ENCODE data around the gene PTDSS2. TPM values are rescaled to one million over a fixed set of nuclear protein-coding genes. Genes with fewer than 3 reads are reported as not detected.

Gene PTDSS2
- total and polyA plus RNA-seq, 2 of the 13 experiments (the other 11 are each of a cell fraction or from before 2014, with no cell fraction given), result 21.7 to 26.4 TPM

- TF ChIP-seq SMAD3 (CRISPR knock-in tag; IDR thresholded peaks at IDR 0.05) (no peak), HOXA5 (CRISPR knock-in tag; IDR thresholded peaks at IDR 0.05) (no peak), CENPX (CRISPR knock-in tag; IDR thresholded peaks at IDR 0.05) (no peak), SIX1 (CRISPR knock-in tag; IDR thresholded peaks at IDR 0.05; ENCODE audit: borderline replicate concordance) (no peak), ZNF414 (CRISPR knock-in tag; IDR thresholded peaks at IDR 0.05) (no peak), IRX3 (CRISPR knock-in tag; IDR thresholded peaks at IDR 0.05; ENCODE audit: borderline replicate concordance, low read depth) (no peak), EED (CRISPR knock-in tag; IDR thresholded peaks at IDR 0.05) (no peak), PCBP2 (optimal IDR thresholded peaks at IDR 0.05; ENCODE audit: low read depth, low read length, poor library complexity, severe bottlenecking) (no peak), CCAR2 (optimal IDR thresholded peaks at IDR 0.05; ENCODE audit: low read depth, low read length) (no peak), CREM (IDR thresholded peaks at IDR 0.05) (no peak), CREM (CRISPR knock-in tag; IDR thresholded peaks at IDR 0.05) (no peak), ZNF282 (IDR thresholded peaks at IDR 0.05; ENCODE audit: partially characterized antibody) (no peak), ELF3 (CRISPR knock-in tag; IDR thresholded peaks at IDR 0.05) (no peak)
- TF ChIP-seq, protein P1, sequence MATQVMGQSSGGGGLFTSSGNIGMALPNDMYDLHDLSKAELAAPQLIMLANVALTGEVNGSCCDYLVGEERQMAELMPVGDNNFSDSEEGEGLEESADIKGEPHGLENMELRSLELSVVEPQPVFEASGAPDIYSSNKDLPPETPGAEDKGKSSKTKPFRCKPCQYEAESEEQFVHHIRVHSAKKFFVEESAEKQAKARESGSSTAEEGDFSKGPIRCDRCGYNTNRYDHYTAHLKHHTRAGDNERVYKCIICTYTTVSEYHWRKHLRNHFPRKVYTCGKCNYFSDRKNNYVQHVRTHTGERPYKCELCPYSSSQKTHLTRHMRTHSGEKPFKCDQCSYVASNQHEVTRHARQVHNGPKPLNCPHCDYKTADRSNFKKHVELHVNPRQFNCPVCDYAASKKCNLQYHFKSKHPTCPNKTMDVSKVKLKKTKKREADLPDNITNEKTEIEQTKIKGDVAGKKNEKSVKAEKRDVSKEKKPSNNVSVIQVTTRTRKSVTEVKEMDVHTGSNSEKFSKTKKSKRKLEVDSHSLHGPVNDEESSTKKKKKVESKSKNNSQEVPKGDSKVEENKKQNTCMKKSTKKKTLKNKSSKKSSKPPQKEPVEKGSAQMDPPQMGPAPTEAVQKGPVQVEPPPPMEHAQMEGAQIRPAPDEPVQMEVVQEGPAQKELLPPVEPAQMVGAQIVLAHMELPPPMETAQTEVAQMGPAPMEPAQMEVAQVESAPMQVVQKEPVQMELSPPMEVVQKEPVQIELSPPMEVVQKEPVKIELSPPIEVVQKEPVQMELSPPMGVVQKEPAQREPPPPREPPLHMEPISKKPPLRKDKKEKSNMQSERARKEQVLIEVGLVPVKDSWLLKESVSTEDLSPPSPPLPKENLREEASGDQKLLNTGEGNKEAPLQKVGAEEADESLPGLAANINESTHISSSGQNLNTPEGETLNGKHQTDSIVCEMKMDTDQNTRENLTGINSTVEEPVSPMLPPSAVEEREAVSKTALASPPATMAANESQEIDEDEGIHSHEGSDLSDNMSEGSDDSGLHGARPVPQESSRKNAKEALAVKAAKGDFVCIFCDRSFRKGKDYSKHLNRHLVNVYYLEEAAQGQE (IDR thresholded peaks at IDR 0.05; ENCODE audit: borderline replicate concordance in 1 of 2, low read depth in 1 of 2, low read length in 2 of 2), result no peak
- TF ChIP-seq, protein P2, sequence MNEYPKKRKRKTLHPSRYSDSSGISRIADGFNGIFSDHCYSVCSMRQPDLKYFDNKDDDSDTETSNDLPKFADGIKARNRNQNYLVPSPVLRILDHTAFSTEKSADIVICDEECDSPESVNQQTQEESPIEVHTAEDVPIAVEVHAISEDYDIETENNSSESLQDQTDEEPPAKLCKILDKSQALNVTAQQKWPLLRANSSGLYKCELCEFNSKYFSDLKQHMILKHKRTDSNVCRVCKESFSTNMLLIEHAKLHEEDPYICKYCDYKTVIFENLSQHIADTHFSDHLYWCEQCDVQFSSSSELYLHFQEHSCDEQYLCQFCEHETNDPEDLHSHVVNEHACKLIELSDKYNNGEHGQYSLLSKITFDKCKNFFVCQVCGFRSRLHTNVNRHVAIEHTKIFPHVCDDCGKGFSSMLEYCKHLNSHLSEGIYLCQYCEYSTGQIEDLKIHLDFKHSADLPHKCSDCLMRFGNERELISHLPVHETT (CRISPR knock-in tag; conservative IDR thresholded peaks at IDR 0.05), result no peak
- TF ChIP-seq, protein P3, sequence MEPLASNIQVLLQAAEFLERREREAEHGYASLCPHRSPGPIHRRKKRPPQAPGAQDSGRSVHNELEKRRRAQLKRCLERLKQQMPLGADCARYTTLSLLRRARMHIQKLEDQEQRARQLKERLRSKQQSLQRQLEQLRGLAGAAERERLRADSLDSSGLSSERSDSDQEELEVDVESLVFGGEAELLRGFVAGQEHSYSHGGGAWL (CRISPR knock-in tag; IDR thresholded peaks at IDR 0.05), result no peak
- CTCF ChIA-PET (ENCODE audit: low intra/inter-chr PET ratio, low total read pairs), result no interaction called here
- H3K79me2 ChIP-seq (ENCODE audit: insufficient read depth, low read length), result no peaks in the 10 kb centered on the region
- BruUV-seq (replicated peaks), result no TSS peak
- H3K4me1 ChIP-seq (ENCODE audit: insufficient read depth, low read length), result no peaks in the 10 kb centered on the region
- in situ Hi-C loops (cut with HindIII; ENCODE audit: extremely low pct_ligation_motif_present, low pct_unique_long_range_greater_than_20kb) (no loop called here), intact Hi-C loops (cut with micrococcal nuclease; ENCODE audit: unreplicated experiment) (no loop called here)
- FAIRE-seq (no peak), DNase-seq (ENCODE audit: low spot score) (no peak), ATAC-seq (no peak)
- POLR2A ChIA-PET, result no interaction called here
- H3K27ac ChIP-seq (ENCODE audit: extremely low read length, insufficient read depth, low read length), result no peak overlapping the region
- H3K27me3 ChIP-seq (ENCODE audit: control insufficient read depth in 1 of 2, insufficient read depth in 2 of 2, low read length in 2 of 2), result no peaks in the 10 kb centered on the region
- no peaks in the 10 kb centered on the region for H4K20me1 ChIP-seq (ENCODE audit: insufficient read depth, low read length)
- H3K9ac ChIP-seq (ENCODE audit: insufficient read depth, low read depth, low read length), result no peak overlapping the region
- no peak overlapping the region for H3K4me3 ChIP-seq (replicated peaks in 1 of 3; ENCODE audit: insufficient read depth in 1 of 3, low read depth in 2 of 3, low read length in 3 of 3)
- no peak overlapping the region for H3K4me2 ChIP-seq (ENCODE audit: low read depth, low read length)
- WGBS (ENCODE audit: low lambda C conversion rate), result 86% methylated on average over 3 of the region's 24 CpGs
- no peaks in the 10 kb centered on the region for H3K9me3 ChIP-seq (ENCODE audit: low read length)
- H2AFZ ChIP-seq (ENCODE audit: low read length), result no peak overlapping the region
- H3K36me3 ChIP-seq (replicated peaks in 1 of 2; ENCODE audit: control insufficient read depth in 1 of 2, insufficient read depth in 2 of 2, low read length in 2 of 2), result no peaks in the 10 kb centered on the region
Measured at GRCh38 chr11:428295-428694, 21.8 kb upstream of the PTDSS2 start.
